ENCODE data around the gene LENG8. TPM values are rescaled to one million over a fixed set of nuclear protein-coding genes. Genes with fewer than 3 reads are reported as not detected.

The LENG8 gene
- total and polyA plus RNA-seq, 2 of the 13 experiments (the other 11 are each of a cell fraction or from before 2014, with no cell fraction given): 14.3 to 41.9 TPM

DNA sequence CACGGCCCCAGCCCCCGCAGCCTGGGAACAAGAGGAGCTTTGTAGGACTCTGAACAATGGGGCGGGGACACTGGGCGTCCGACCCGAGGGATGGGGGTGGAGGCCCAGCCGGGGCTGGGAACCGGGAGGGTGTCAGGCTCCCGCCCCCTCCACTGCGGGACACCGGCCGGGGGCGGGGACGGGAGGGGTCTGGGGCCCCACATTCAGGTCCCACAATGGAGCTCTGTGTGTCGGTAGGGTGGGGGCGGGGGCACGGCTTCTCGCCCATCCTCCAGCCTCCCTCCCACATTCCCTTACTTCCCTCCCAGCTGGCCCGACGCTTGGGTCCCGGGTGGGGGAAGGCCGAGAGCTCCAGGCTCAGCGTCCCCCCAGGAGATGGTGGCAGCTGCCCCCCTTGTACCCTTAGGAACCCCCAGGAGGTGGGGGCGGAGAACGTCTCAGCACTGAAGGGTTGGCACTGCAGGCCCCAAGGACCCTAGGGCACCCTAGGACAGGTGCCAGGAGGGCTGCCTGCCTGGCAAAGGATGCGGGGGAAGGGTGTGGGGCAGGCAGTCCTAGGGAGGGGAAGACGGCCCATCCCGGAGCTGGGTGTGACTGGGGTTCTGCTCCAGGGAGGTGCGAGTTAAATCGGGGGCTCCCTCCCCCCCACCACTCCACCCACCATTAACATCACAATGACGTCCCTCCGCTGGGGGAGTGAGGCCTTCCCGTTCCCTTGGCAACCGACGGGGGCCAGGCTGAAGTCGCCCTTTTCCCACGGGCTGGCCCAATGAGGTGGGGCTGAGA, 28.4 kb upstream of the LENG8 start (continued):
- TF ChIP-seq, protein P1, sequence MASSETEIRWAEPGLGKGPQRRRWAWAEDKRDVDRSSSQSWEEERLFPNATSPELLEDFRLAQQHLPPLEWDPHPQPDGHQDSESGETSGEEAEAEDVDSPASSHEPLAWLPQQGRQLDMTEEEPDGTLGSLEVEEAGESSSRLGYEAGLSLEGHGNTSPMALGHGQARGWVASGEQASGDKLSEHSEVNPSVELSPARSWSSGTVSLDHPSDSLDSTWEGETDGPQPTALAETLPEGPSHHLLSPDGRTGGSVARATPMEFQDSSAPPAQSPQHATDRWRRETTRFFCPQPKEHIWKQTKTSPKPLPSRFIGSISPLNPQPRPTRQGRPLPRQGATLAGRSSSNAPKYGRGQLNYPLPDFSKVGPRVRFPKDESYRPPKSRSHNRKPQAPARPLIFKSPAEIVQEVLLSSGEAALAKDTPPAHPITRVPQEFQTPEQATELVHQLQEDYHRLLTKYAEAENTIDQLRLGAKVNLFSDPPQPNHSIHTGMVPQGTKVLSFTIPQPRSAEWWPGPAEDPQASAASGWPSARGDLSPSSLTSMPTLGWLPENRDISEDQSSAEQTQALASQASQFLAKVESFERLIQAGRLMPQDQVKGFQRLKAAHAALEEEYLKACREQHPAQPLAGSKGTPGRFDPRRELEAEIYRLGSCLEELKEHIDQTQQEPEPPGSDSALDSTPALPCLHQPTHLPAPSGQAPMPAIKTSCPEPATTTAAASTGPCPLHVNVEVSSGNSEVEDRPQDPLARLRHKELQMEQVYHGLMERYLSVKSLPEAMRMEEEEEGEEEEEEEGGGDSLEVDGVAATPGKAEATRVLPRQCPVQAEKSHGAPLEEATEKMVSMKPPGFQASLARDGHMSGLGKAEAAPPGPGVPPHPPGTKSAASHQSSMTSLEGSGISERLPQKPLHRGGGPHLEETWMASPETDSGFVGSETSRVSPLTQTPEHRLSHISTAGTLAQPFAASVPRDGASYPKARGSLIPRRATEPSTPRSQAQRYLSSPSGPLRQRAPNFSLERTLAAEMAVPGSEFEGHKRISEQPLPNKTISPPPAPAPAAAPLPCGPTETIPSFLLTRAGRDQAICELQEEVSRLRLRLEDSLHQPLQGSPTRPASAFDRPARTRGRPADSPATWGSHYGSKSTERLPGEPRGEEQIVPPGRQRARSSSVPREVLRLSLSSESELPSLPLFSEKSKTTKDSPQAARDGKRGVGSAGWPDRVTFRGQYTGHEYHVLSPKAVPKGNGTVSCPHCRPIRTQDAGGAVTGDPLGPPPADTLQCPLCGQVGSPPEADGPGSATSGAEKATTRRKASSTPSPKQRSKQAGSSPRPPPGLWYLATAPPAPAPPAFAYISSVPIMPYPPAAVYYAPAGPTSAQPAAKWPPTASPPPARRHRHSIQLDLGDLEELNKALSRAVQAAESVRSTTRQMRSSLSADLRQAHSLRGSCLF (CRISPR knock-in tag; IDR thresholded peaks at IDR 0.05; ENCODE audit: borderline replicate concordance): no peak
- TF ChIP-seq PHB2 (IDR thresholded peaks at IDR 0.05; ENCODE audit: partially characterized antibody): no peak
- TF ChIP-seq HNF4G (IDR thresholded peaks at IDR 0.05; ENCODE audit: borderline replicate concordance, low read depth, low read length): peak; percentile 68; the same call in 1 of the 2 replicates
- TF ChIP-seq HNF4G (CRISPR knock-in tag; IDR thresholded peaks at IDR 0.05; ENCODE audit: borderline replicate concordance, low read depth): no peak
- peak; percentile 97 for TF ChIP-seq ZNF746 (CRISPR knock-in tag; IDR thresholded peaks at IDR 0.05)
- no peak for TF ChIP-seq CBX1 (IDR thresholded peaks at IDR 0.05; ENCODE audit: low read depth)
- TF ChIP-seq, protein P2, sequence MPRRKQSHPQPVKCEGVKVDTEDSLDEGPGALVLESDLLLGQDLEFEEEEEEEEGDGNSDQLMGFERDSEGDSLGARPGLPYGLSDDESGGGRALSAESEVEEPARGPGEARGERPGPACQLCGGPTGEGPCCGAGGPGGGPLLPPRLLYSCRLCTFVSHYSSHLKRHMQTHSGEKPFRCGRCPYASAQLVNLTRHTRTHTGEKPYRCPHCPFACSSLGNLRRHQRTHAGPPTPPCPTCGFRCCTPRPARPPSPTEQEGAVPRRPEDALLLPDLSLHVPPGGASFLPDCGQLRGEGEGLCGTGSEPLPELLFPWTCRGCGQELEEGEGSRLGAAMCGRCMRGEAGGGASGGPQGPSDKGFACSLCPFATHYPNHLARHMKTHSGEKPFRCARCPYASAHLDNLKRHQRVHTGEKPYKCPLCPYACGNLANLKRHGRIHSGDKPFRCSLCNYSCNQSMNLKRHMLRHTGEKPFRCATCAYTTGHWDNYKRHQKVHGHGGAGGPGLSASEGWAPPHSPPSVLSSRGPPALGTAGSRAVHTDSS (CRISPR knock-in tag; conservative IDR thresholded peaks at IDR 0.05): no peak
- TF ChIP-seq, protein P3, sequence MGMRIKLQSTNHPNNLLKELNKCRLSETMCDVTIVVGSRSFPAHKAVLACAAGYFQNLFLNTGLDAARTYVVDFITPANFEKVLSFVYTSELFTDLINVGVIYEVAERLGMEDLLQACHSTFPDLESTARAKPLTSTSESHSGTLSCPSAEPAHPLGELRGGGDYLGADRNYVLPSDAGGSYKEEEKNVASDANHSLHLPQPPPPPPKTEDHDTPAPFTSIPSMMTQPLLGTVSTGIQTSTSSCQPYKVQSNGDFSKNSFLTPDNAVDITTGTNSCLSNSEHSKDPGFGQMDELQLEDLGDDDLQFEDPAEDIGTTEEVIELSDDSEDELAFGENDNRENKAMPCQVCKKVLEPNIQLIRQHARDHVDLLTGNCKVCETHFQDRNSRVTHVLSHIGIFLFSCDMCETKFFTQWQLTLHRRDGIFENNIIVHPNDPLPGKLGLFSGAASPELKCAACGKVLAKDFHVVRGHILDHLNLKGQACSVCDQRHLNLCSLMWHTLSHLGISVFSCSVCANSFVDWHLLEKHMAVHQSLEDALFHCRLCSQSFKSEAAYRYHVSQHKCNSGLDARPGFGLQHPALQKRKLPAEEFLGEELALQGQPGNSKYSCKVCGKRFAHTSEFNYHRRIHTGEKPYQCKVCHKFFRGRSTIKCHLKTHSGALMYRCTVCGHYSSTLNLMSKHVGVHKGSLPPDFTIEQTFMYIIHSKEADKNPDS (CRISPR knock-in tag; IDR thresholded peaks at IDR 0.05): no peak
- no peak for TF ChIP-seq U2AF1 (optimal IDR thresholded peaks at IDR 0.05; ENCODE audit: low read depth, low read length)
- TF ChIP-seq, protein P4, sequence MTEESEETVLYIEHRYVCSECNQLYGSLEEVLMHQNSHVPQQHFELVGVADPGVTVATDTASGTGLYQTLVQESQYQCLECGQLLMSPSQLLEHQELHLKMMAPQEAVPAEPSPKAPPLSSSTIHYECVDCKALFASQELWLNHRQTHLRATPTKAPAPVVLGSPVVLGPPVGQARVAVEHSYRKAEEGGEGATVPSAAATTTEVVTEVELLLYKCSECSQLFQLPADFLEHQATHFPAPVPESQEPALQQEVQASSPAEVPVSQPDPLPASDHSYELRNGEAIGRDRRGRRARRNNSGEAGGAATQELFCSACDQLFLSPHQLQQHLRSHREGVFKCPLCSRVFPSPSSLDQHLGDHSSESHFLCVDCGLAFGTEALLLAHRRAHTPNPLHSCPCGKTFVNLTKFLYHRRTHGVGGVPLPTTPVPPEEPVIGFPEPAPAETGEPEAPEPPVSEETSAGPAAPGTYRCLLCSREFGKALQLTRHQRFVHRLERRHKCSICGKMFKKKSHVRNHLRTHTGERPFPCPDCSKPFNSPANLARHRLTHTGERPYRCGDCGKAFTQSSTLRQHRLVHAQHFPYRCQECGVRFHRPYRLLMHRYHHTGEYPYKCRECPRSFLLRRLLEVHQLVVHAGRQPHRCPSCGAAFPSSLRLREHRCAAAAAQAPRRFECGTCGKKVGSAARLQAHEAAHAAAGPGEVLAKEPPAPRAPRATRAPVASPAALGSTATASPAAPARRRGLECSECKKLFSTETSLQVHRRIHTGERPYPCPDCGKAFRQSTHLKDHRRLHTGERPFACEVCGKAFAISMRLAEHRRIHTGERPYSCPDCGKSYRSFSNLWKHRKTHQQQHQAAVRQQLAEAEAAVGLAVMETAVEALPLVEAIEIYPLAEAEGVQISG (CRISPR knock-in tag; IDR thresholded peaks at IDR 0.05): no peak
- peak; percentile 72 for TF ChIP-seq CHD2 (IDR thresholded peaks at IDR 0.05; ENCODE audit: low read depth, low read length)
- TF ChIP-seq, protein P5, sequence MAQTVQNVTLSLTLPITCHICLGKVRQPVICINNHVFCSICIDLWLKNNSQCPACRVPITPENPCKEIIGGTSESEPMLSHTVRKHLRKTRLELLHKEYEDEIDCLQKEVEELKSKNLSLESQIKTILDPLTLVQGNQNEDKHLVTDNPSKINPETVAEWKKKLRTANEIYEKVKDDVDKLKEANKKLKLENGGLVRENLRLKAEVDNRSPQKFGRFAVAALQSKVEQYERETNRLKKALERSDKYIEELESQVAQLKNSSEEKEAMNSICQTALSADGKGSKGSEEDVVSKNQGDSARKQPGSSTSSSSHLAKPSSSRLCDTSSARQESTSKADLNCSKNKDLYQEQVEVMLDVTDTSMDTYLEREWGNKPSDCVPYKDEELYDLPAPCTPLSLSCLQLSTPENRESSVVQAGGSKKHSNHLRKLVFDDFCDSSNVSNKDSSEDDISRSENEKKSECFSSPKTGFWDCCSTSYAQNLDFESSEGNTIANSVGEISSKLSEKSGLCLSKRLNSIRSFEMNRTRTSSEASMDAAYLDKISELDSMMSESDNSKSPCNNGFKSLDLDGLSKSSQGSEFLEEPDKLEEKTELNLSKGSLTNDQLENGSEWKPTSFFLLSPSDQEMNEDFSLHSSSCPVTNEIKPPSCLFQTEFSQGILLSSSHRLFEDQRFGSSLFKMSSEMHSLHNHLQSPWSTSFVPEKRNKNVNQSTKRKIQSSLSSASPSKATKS (CRISPR knock-in tag; IDR thresholded peaks at IDR 0.05): no peak
- TF ChIP-seq ZNF33B (CRISPR knock-in tag; IDR thresholded peaks at IDR 0.05): no peak

Measured in HepG2 (cell line).